ENCODE measurements around the gene TRHDE. TPM values are rescaled to one million over a fixed set of nuclear protein-coding genes. Genes with fewer than 3 reads are reported as not detected.

Gene TRHDE
- total RNA-seq, 1 donor from 2014 or later, result 26.9 TPM

DNA sequence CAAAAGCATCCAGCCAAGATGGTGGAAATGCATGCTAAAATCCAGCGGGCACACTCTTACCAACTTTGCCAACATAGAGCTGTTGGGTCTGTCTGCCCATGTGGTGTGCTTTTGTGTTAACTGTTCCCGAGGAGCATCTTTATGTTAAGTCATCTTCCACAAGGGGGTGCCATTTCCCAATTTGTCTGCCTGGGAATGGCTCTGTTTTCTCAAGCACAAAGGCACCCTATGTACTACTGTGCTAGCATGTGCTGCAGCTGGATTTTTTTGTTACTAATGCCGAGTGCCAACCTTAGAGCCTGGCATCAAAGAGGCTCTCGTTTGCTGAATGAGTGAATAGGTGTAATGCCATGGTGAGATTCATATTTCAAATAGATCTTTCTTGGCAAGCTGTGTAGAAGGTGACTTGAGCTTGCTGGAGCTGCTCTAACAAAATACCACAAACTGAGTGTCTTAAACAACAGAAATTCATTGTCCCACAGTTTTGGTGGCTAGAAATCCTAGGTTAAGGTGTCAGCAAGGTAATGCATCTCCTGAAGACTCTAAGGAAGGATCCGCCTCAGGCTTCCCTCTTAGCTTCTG is 74.3 kb downstream of the TRHDE start:
- TF ChIP-seq, protein P1, sequence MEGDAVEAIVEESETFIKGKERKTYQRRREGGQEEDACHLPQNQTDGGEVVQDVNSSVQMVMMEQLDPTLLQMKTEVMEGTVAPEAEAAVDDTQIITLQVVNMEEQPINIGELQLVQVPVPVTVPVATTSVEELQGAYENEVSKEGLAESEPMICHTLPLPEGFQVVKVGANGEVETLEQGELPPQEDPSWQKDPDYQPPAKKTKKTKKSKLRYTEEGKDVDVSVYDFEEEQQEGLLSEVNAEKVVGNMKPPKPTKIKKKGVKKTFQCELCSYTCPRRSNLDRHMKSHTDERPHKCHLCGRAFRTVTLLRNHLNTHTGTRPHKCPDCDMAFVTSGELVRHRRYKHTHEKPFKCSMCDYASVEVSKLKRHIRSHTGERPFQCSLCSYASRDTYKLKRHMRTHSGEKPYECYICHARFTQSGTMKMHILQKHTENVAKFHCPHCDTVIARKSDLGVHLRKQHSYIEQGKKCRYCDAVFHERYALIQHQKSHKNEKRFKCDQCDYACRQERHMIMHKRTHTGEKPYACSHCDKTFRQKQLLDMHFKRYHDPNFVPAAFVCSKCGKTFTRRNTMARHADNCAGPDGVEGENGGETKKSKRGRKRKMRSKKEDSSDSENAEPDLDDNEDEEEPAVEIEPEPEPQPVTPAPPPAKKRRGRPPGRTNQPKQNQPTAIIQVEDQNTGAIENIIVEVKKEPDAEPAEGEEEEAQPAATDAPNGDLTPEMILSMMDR (conservative IDR thresholded peaks at IDR 0.05; ENCODE audit: low read depth, low read length), result peak; percentile 75
- peak; percentile 45 for DNase-seq (ENCODE audit: low read depth)

DNA sequence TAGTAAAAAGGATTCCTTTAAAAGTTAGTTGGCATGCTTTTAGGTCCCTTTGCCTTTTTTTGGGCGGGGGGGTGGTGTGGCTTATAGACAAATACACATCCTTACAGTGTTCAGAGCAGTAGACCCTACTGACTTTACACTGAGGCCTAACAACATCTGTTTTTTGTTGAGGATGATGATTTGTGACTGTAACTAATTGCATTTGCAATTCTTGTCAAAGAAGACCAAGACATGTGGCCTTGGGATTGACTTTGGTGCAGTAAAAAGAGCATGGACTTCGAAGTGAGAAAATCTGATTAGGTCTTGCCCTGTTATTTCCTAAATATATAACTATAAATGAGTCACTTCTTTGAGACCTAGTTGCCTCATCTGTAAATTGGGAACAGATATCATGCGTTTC is 77.3 kb downstream of the TRHDE start:
- TF ChIP-seq, protein P1 (conservative IDR thresholded peaks at IDR 0.05; ENCODE audit: low read depth, low read length), result no peak
- DNase-seq (ENCODE audit: low read depth), result no peak
- H3K4me3 ChIP-seq (ENCODE audit: low read depth, low read length), result no peak overlapping the region

More for the DNA sequence above, 74.3 kb downstream of the TRHDE start:
- H3K4me3 ChIP-seq (ENCODE audit: low read depth, low read length), result no peak overlapping the region

DNA sequence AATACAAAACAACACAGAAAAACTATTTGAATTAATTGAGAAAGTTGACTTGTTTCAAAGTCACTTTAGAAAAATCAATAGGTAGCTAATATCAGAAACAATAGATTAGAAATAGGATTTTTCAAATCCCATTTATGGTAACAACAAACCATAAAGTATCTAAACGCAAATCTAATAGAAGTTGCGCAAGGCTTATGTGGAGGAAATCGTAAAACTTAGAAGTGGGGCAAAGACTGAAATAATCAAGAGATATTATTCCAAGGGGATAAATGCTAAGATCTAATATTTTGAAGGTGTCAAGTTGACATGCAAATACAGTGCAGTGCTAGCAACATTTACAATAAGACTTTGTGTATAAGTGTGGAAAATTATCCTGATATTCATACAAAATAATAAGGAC is 87.2 kb downstream of the TRHDE start:
- no peak overlapping the region for H3K4me3 ChIP-seq (ENCODE audit: low read depth, low read length)
- no peak for DNase-seq (ENCODE audit: low read depth)
- TF ChIP-seq, protein P1 (conservative IDR thresholded peaks at IDR 0.05; ENCODE audit: low read depth, low read length), result no peak

DNA sequence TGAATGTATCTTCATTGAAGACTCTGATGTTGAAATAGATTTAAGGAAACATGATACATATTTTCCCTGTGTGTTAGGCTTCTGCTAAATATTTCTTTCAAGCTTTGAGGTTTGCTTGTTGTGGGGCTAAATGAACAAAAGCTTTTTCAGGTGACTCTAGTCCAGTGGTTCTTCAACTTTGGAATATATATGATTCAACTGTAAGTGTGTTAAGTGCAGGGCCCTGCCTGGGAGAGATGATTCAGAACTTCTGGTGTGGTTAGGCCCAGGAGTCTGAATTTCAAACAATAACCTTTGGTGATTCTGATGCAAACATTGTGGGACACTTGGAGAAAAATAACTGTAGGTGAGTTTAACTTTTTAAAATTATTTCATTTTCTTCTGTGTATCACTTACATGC is 93.0 kb downstream of the TRHDE start:
- H3K4me3 ChIP-seq (ENCODE audit: low read depth, low read length), result no peak overlapping the region
- TF ChIP-seq, protein P1 (conservative IDR thresholded peaks at IDR 0.05; ENCODE audit: low read depth, low read length), result no peak
- DNase-seq (ENCODE audit: low read depth), result no peak

DNA sequence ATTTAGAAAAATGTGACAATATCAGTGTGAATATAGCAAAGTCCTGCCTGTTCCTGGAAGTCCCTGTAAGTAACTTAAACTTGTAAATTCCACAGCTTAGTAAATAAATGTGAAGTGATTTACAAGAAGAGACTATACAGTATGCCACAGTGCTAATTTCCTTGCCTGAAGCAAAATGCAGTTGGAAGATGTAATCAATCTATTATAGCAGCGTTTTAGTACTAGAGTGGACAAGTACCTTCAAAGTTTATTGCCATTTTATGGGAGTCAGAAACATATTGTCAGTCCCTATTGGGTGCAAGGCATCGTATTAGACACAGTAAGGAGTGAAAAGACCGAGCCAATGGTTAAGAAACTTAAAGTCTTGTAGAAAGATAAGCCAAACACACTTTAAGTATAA is 94.1 kb downstream of the TRHDE start:
- TF ChIP-seq, protein P1 (conservative IDR thresholded peaks at IDR 0.05; ENCODE audit: low read depth, low read length), result no peak
- DNase-seq (ENCODE audit: low read depth), result no peak
- no peak overlapping the region for H3K4me3 ChIP-seq (ENCODE audit: low read depth, low read length)

DNA sequence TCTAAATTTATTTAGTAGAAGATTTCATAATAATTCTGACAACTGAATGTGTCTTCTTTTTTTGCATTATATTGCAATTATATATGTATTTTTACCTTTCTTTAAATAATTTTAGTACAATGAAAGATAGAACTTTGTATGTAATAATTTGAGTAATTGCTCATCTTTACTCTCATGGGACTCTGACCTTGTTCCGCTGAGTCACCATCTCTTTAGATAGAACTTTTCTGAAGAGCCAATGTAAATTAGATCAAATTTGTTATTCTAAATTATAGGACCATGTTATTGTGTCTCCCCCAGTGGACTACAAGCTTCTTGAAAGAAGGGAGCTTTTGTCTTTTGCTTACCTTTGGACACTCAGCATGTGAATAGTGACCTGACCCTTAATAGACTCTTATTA is 96.1 kb downstream of the TRHDE start:
- no peak overlapping the region for H3K4me3 ChIP-seq (ENCODE audit: low read depth, low read length)
- TF ChIP-seq, protein P1 (conservative IDR thresholded peaks at IDR 0.05; ENCODE audit: low read depth, low read length), result no peak
- DNase-seq (ENCODE audit: low read depth), result no peak

DNA sequence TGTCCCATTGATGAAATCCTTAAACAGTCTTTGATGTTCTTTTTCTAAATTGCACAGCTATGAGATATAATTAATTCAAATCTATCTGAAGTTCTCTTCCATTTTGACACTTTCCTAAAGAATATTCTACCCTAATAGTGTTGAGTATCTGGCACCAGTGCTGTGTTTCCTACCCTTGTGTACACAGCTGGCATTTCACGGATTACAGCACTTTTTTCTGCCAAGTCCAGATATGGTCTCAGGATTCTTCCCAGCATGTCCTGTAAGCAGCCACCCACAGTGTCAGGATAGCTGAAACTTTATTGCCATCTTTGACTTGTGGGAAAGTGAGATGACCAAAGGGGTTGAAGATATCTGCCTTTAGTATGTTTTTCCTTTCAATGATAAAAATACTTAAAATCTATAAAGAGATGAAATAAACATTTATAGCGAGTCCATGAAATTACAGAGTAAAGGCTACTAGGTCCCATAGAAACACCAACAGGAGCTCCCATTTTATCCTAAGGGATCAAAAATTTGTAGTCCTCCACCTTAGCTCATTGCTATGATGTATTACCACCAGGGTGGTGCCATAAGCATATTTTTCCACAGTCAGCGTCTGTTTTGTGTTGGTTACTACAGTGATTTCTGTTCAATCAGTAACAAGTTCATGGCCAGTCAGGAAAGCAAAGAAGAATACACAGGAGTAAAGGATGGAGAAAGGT is 96.7 kb downstream of the TRHDE start:
- H3K4me3 ChIP-seq (ENCODE audit: low read depth, low read length), result no peak overlapping the region
- TF ChIP-seq, protein P1 (conservative IDR thresholded peaks at IDR 0.05; ENCODE audit: low read depth, low read length), result peak; percentile 20
- peak; percentile 47 for DNase-seq (ENCODE audit: low read depth)
